OCI-LY7 (cell line): Measurements from ENCODE around the gene ZFYVE28. TPM values are rescaled to one million over a fixed set of nuclear protein-coding genes. Genes with fewer than 3 reads are reported as not detected.

Experiments
- BruUV-seq: library from RNA; stranded (reverse); fragments of 400-500 nt; replicated peaks from 2 replicates; lab custom pipeline; 2021; lab: Mats Ljungman, UMichigan
- CTCF ChIA-PET: fragments of 300-600 bp; sonication (Branson Sonifier 250); formaldehyde crosslinking; loops from one replicate; lab custom pipeline; 2022; ENCODE audit warnings: antibody characterized with exemption; ENCODE audit not compliant: unreplicated experiment; lab: Charles Lee
- POLR2A ChIA-PET: fragments of 300-600 bp; sonication (Branson Sonifier 250); formaldehyde crosslinking; loops from one replicate; lab custom pipeline; 2022; ENCODE audit warnings: antibody characterized with exemption; lab: Charles Lee
- DNase-seq: peaks from one replicate; pipeline ENCODE4 v3.0.0-alpha.2; 2015; ENCODE audit warnings: low spot score
- H2AFZ ChIP-seq: fragments of 200-600 bp; sonication (generic), shearing (Covaris generic); 2 replicates; pipeline ENCODE4 v1.6.1; 2014; ENCODE audit warnings: mild to moderate bottlenecking, antibody characterized with exemption, low read length, moderate library complexity
- H3K27ac ChIP-seq: fragments of 200-600 bp; sonication (generic); 2 replicates; pipeline ENCODE4 v1.5.1; 2014; ENCODE audit warnings: mixed run types, low read depth, mild to moderate bottlenecking, moderate library complexity, low read length, inconsistent platforms; ENCODE audit not compliant: poor library complexity, severe bottlenecking
- H3K36me3 ChIP-seq: fragments of 200-600 bp; sonication (generic); 2 replicates; pipeline ENCODE4 v1.6.1; 2014; ENCODE audit warnings: mild to moderate bottlenecking, antibody characterized with exemption, low read length, moderate library complexity, mixed read lengths; ENCODE audit not compliant: insufficient read depth
- H3K4me1 ChIP-seq: fragments of 200-600 bp; sonication (generic); 2 replicates; pipeline ENCODE4 v1.5.1; 2014; ENCODE audit warnings: mild to moderate bottlenecking, low read length; ENCODE audit not compliant: insufficient read depth, poor library complexity, severe bottlenecking
- H3K4me2 ChIP-seq: fragments of 200-600 bp; sonication (generic); 2 replicates; pipeline ENCODE4 v1.6.1; 2014; ENCODE audit warnings: mild to moderate bottlenecking, low read length
- H3K4me3 ChIP-seq: fragments of 200-600 bp; sonication (generic); 2 replicates; pipeline ENCODE4 v1.5.1; 2014; ENCODE audit warnings: mild to moderate bottlenecking, low read depth, low read length; ENCODE audit not compliant: poor library complexity, severe bottlenecking
- H3K79me2 ChIP-seq: fragments of 200-600 bp; sonication (generic); 2 replicates; pipeline ENCODE4 v1.6.1; 2016; ENCODE audit warnings: low read depth, mild to moderate bottlenecking, low read length, moderate library complexity, mixed read lengths; ENCODE audit not compliant: insufficient read depth
- H3K9me2 ChIP-seq: fragments of 200-600 bp; sonication (generic); 2 replicates; pipeline ENCODE4 v1.6.1; 2016; ENCODE audit warnings: mild to moderate bottlenecking, low read length, mixed read lengths; ENCODE audit not compliant: insufficient read depth
- H3K9me3 ChIP-seq: fragments of 200-600 bp; sonication (generic); 2 replicates; pipeline ENCODE4 v1.6.1; 2014; ENCODE audit warnings: mild to moderate bottlenecking, mixed run types, low read length, mixed read lengths
- H4K20me1 ChIP-seq: fragments of 200-600 bp; sonication (generic); 2 replicates; pipeline ENCODE4 v1.6.1; 2014; ENCODE audit warnings: mild to moderate bottlenecking, antibody characterized with exemption, low read length, moderate library complexity, mixed read lengths; ENCODE audit not compliant: insufficient read depth
- CTCF ChIP-seq: fragments of 200-600 bp; sonication (generic); conservative IDR thresholded peaks from 2 replicates; pipeline ENCODE4 v1.5.1; 2014; ENCODE audit warnings: mild to moderate bottlenecking, antibody characterized with exemption, low read length, moderate library complexity, mixed read lengths
- EZH2phosphoT487 ChIP-seq: fragments of 200-600 bp; sonication (generic); IDR thresholded peaks from 2 replicates; pipeline ENCODE4 v1.6.1; 2018; ENCODE audit warnings: low read depth, borderline replicate concordance, mild to moderate bottlenecking, mixed run types, antibody characterized with exemption, low read length, moderate library complexity, mixed read lengths
- intact Hi-C: fragments of 100-400 bp; cut with micrococcal nuclease; formaldehyde crosslinking; loops from one replicate; pipeline ENCODE4 v1.10.0; 2022; ENCODE audit not compliant: unreplicated experiment
- total RNA-seq, 2 experiments: library from RNA; depleted of rRNA in 1 of 2; stranded (reverse); fragments of >200 nt in 1 of 2; shearing (Covaris generic) in 1 of 2; gene quantifications; 2 replicates each; pipeline ENCODE4 v1.2.3, GENCODE V29; 2014 to 2022

The ZFYVE28 gene
- total RNA-seq, 2 experiments from 2014 or later = 0.32 TPM; not detected in 1

- Histone ChIP-seq H3K4me1 (no peaks in the 10 kb centered on the region), H3K9me2 (no peaks in the 10 kb centered on the region), H3K36me3 (no peaks in the 10 kb centered on the region), H4K20me1 (no peaks in the 10 kb centered on the region), H3K79me2 (no peaks in the 10 kb centered on the region), H3K4me2 (no peak overlapping the region), H3K9me3 (0 out of 2 replicates have a peak, but pooled peaks cover 6% of the 10 kb centered on the region), H3K27ac (no peak overlapping the region), H2AFZ (no peak overlapping the region), H3K4me3 (no peak overlapping the region)
- CTCF ChIA-PET = interaction anchor here (0.5 kb wide), 1 partner anchor 204 kb away, joined by 3 read pairs; no protein-coding TSS in a partner anchor
- intact Hi-C loops = no loop called here
- DNase-seq = no peak
- no peak for TF ChIP-seq CTCF
- no peak for TF ChIP-seq EZH2phosphoT487
- POLR2A ChIA-PET = no interaction called here
- BruUV-seq = no TSS peak
Measured at GRCh38 chr4:2366252-2367192, 51.9 kb downstream of the ZFYVE28 start.

GRCh38 chr4:2365913-2366210, 52.6 kb downstream of the ZFYVE28 start:
- no peak for DNase-seq

More at GRCh38 chr4:2365913-2366210, 52.6 kb downstream of the ZFYVE28 start:
- Histone ChIP-seq H3K9me3 (0 out of 2 replicates have a peak, but pooled peaks cover 6% of the 10 kb centered on the region), H3K4me2 (no peak overlapping the region), H3K4me3 (no peak overlapping the region), H2AFZ (no peak overlapping the region), H3K9me2 (no peaks in the 10 kb centered on the region), H3K4me1 (no peaks in the 10 kb centered on the region), H4K20me1 (no peaks in the 10 kb centered on the region), H3K36me3 (no peaks in the 10 kb centered on the region), H3K27ac (no peak overlapping the region), H3K79me2 (no peaks in the 10 kb centered on the region)
- intact Hi-C loops = no loop called here
- BruUV-seq = no TSS peak
- ChIA-PET CTCF (interaction anchor here (0.5 kb wide), 1 partner anchor 205 kb away, joined by 3 read pairs; no protein-coding TSS in a partner anchor), POLR2A (no interaction called here)
- no peak for TF ChIP-seq CTCF
- no peak for TF ChIP-seq EZH2phosphoT487
